Muscle layer of duodenum (tissue), 2 donors: ENCODE results near the gene MRPL54.

Experiments
- H3K27ac ChIP-seq: one replicate; pipeline ENCODE4 v1.7.0; 2013; ENCODE audit warnings: mild to moderate bottlenecking, low read length
- H3K27me3 ChIP-seq: one replicate; pipeline ENCODE4 v1.7.0; 2013; ENCODE audit warnings: low read depth, mild to moderate bottlenecking, control low read depth, low read length
- H3K36me3 ChIP-seq, 2 donors: one replicate each; pipeline ENCODE4 v1.7.0; 2013; ENCODE audit warnings: low read length in 2 of 2, control low read depth in 1 of 2, mild to moderate bottlenecking in 1 of 2; ENCODE audit not compliant: insufficient read depth in 2 of 2, control insufficient read depth in 1 of 2
- H3K4me1 ChIP-seq, 2 donors: one replicate each; pipeline ENCODE4 v1.7.0; 2013; ENCODE audit warnings: low read length in 2 of 2, mild to moderate bottlenecking in 2 of 2, control low read depth in 1 of 2, moderate library complexity in 1 of 2; ENCODE audit not compliant: insufficient read depth in 2 of 2, control insufficient read depth in 1 of 2
- H3K4me3 ChIP-seq, 2 donors: one replicate each; pipeline ENCODE4 v1.7.0; 2013; ENCODE audit warnings: low read length in 2 of 2, low read depth in 1 of 2, mild to moderate bottlenecking in 1 of 2
- H3K9me3 ChIP-seq, 2 donors: one replicate each; pipeline ENCODE4 v1.7.0; 2013; ENCODE audit warnings: low read length in 2 of 2, control low read depth in 1 of 2, mild to moderate bottlenecking in 1 of 2; ENCODE audit not compliant: control insufficient read depth in 1 of 2
- donor health status: healthy.

MRPL54 gene

GRCh38 chr19:3771000-3771905 is 8.8 kb downstream of the MRPL54 start:
- Histone ChIP-seq H3K4me1 (no peaks in the 10 kb centered on the region), H3K27me3 (no peaks in the 10 kb centered on the region), H3K27ac (no peak overlapping the region), H3K9me3 (no peaks in the 10 kb centered on the region), H3K4me3 (no peak overlapping the region), H3K36me3 (peaks cover 9 to 36% of the 10 kb centered on the region in 2 donors)

- H3K27me3 ChIP-seq: no peaks in the 10 kb centered on the region
Measured at GRCh38 chr19:3771906-3772455, 9.5 kb downstream of the MRPL54 start, which contains the start of gene RAX2. Gene RAX2 (minus strand): TSS chr19:3772228. CDS start chr19:3771742, 486 bp downstream.

GRCh38 chr19:3773814-3774515 is 11.5 kb downstream of the MRPL54 start:
- no peak overlapping the region for H3K27ac ChIP-seq
- no peaks in the 10 kb centered on the region for H3K4me1 ChIP-seq
- no peaks in the 10 kb centered on the region for H3K9me3 ChIP-seq
- H3K27me3 ChIP-seq: no peaks in the 10 kb centered on the region
- H3K4me3 ChIP-seq: no peak overlapping the region
- H3K36me3 ChIP-seq: peaks cover 0 to 8% of the 10 kb centered on the region in 2 donors

More at GRCh38 chr19:3771906-3772455, 9.5 kb downstream of the MRPL54 start, which contains the start of gene RAX2:
- H3K4me3 ChIP-seq: no peak within 1 kb of the TSS
- no peaks in the 10 kb centered on the region for H3K4me1 ChIP-seq
- H3K36me3 ChIP-seq: peaks cover 6 to 28% of the 10 kb centered on the region in 2 donors
- no peak within 1 kb of the TSS for H3K27ac ChIP-seq
- no peaks in the 10 kb centered on the region for H3K9me3 ChIP-seq

DNA sequence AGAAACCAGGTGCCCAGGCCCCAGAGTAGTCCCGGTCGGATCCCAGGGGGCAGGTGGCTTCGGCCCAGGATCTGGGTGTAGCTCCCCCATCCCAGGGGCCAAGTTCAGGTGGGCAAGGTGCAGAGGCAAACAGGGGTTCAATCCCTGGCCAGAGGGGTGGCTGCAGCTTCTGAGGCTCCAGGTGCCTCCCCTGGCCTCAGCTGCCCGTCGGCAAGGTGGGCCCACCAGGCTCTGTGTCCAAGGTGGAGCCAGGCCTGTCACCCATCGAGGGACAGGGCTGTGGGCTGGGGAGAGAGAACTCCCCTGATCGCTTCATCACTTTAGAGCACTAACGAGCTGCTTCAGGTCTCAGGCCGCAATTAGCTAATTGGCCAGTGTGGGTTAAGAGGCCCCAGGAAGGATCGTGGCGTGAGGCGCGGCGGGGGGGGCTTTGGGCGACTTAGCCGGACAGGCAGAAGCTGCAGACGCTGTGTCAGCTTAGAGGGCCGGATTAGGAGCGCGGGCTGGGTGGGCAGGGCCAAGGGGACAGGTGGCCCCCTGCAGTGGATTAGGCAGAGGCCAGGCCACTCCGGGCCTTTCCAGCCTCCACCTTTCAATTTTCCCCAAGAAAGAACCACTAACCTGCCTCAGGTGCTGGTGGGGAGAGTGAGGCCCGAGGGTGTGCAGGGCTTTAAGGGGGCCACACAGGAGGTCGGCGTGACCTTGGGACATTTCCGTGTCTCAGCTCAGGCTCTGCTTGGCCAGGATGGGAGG is 12.3 kb downstream of the MRPL54 start:
- Histone ChIP-seq H3K4me3 (no peak overlapping the region), H3K36me3 (peaks cover 0 to 1% of the 10 kb centered on the region in 2 donors)

DNA sequence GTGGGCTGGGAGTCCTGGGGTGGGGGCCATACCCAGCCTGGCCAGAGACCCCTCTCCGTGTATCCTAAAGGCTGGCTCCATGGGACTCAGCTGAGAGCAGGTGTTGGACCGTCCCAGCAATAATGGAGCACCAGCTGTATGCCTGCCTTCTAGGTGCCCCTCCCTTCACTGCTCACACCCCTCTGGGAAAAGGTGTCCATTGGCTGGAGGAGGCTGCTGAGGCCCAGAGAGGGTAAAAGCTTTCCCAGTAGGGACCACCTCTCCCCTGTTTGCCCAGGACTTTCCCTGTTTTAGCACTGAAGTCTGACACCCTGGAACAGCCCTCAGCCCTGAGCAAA is 12.9 kb downstream of the MRPL54 start:
- H3K4me1 ChIP-seq: no peaks in the 10 kb centered on the region
- H3K27me3 ChIP-seq: no peaks in the 10 kb centered on the region
- no peaks in the 10 kb centered on the region for H3K36me3 ChIP-seq
- no peak overlapping the region for H3K27ac ChIP-seq
- no peak overlapping the region for H3K4me3 ChIP-seq
- H3K9me3 ChIP-seq: no peaks in the 10 kb centered on the region

More for the DNA sequence above, 12.3 kb downstream of the MRPL54 start:
- Histone ChIP-seq H3K27ac (no peak overlapping the region), H3K27me3 (no peaks in the 10 kb centered on the region), H3K4me1 (no peaks in the 10 kb centered on the region), H3K9me3 (no peaks in the 10 kb centered on the region)

GRCh38 chr19:3775831-3776230 is 13.3 kb downstream of the MRPL54 start:
- H3K4me1 ChIP-seq: no peaks in the 10 kb centered on the region
- H3K9me3 ChIP-seq: peaks cover 0 to 3% of the 10 kb centered on the region in 2 donors
- H3K4me3 ChIP-seq: no peak overlapping the region
- no peaks in the 10 kb centered on the region for H3K27me3 ChIP-seq
- no peak overlapping the region for H3K27ac ChIP-seq
- H3K36me3 ChIP-seq: no peaks in the 10 kb centered on the region

DNA sequence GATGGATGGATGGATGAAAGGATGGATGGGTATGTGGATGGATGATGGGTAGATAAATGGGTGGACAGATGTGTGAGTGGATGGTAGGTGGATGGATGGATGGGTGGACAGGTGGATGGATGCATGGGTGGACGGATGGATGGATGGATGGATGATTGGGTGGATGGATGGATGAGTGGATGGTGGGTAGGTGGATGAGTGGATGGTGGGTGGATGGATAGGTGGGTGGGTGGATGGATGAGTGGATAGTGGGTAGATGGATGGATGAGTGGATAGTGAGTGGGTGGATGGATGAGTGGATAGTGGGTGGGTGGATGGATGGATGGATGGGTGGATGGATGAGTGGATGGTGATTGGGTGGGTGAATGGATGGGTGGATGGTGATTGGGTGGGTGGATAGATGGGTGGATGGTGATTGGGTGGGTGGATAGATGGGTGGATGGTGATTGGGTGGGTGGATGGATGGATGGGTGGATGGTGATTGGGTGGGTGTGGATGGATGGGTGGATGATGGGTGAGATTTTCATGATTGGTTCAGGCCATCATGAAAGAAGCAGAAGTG is 14.1 kb downstream of the MRPL54 start:
- Histone ChIP-seq H3K4me3 (no peak overlapping the region), H3K27ac (no peak overlapping the region), H3K9me3 (peaks cover 2 to 10% of the 10 kb centered on the region in 2 donors), H3K36me3 (no peaks in the 10 kb centered on the region), H3K27me3 (no peaks in the 10 kb centered on the region), H3K4me1 (no peaks in the 10 kb centered on the region)

DNA sequence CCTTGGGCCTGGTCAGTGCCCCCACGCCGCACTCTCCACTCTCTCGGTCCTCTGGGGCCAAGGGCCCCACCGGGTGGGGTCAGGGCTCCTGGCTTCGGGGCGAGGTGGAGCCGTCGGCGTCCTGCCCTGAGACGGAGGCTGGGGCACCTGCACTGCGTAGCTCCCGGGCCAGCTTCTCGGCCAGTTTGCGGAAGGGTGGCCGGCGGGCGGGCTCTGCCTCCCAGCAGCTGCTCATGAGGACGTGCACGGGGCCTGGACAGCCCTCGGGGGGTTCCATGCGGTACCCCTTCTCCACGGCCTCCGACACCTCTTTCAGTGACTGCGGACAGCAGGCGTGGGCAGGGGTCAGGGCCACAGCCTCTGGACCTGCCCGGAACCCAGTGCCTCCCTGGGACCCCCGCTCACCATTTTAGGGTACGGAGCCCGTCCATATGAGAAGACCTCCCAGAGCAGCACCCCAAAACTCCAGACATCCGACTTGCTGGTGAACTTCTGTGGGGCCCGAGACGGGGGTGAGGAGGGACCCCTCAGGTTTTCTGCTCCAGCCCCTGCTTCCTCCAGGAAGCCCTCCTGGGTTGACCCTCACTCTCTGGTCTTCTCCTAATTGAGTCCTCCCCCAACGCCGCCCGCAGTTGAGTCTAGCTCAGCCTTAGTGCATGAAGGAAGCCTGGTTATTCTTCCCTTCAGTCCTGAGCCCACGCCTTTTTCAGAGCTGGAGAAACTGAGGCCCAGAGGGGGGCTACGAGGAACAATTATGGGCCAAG is 15.8 kb downstream of the MRPL54 start:
- Histone ChIP-seq H3K4me1 (no peaks in the 10 kb centered on the region), H3K36me3 (no peaks in the 10 kb centered on the region), H3K27me3 (no peaks in the 10 kb centered on the region), H3K4me3 (no peak overlapping the region), H3K27ac (no peak overlapping the region), H3K9me3 (peaks cover 12 to 25% of the 10 kb centered on the region in 2 donors)

- Histone ChIP-seq H3K4me3 (no peak overlapping the region), H3K36me3 (no peaks in the 10 kb centered on the region), H3K27me3 (no peaks in the 10 kb centered on the region), H3K4me1 (no peaks in the 10 kb centered on the region), H3K27ac (no peak overlapping the region), H3K9me3 (peaks cover 12 to 25% of the 10 kb centered on the region in 2 donors)
Measured at GRCh38 chr19:3778899-3779723, 16.6 kb downstream of the MRPL54 start.
